ENCODE measurements around the gene CHRNB1.

Gene CHRNB1

DNA sequence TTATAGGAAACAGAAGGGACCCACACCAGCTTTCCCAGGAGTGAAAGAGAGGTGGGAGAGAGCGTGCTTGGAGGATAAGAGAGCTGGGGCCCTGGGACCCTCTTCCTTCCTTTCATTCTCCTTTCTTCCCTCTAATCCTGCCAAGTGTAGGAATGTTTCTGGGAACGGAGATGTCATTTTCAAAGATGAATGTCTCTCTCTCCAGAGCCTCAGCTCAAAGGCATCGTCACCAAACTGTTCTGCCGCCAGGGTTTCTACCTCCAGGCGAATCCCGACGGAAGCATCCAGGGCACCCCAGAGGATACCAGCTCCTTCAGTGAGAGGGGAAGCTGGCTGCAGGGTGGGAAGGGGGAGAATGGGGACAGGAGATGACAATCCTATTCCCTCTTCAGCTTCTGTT lies 3.6 kb upstream of the CHRNB1 start:
- Histone ChIP-seq H2AK5ac (ENCODE audit: low read length) (no peak overlapping the region), H3K18ac (ENCODE audit: low read length) (no peak overlapping the region), H3K27ac (ENCODE audit: low read depth, low read length) (no peak overlapping the region), H3K4me1 (ENCODE audit: control insufficient read depth, low read depth, low read length) (peaks cover 5% of the 10 kb centered on the region), H3K27me3 (ENCODE audit: insufficient read depth, low read length, poor library complexity) (peaks cover 9% of the 10 kb centered on the region), H3K4ac (ENCODE audit: low read depth, low read length) (no peak overlapping the region), H4K5ac (ENCODE audit: low read length) (no peak overlapping the region), H2BK120ac (ENCODE audit: low read depth, low read length) (no peak overlapping the region), H2BK15ac (replicated peaks; ENCODE audit: low read depth) (no peak overlapping the region), H2BK5ac (ENCODE audit: low read length) (no peak overlapping the region), H4K8ac (ENCODE audit: low read depth, low read length) (no peak overlapping the region), H3K79me1 (ENCODE audit: low read length) (no peaks in the 10 kb centered on the region), H3K79me2 (ENCODE audit: control insufficient read depth, insufficient read depth, low read length) (no peaks in the 10 kb centered on the region), H3K4me2 (ENCODE audit: low read length) (no peak overlapping the region), H3K23ac (ENCODE audit: low read length) (no peak overlapping the region), H3K9ac (ENCODE audit: low read length) (peak overlapping the region; percentile 8), H3K36me3 (ENCODE audit: control insufficient read depth, insufficient read depth, low read length) (no peaks in the 10 kb centered on the region), H3K4me3 (ENCODE audit: low read length) (no peak overlapping the region), H3K56ac (ENCODE audit: low read length) (peak overlapping the region; percentile 9)
- no CpG with 5 or more reads among the region's 7 CpGs for WGBS (ENCODE audit: extremely low coverage, insufficient coverage, low lambda C conversion rate)
- no peak for DNase-seq

GRCh38 chr17:7442142-7442541 lies 2.7 kb upstream of the CHRNB1 start:
- Histone ChIP-seq H3K27me3 (ENCODE audit: insufficient read depth, low read length, poor library complexity) (peaks cover 9% of the 10 kb centered on the region), H3K79me2 (ENCODE audit: control insufficient read depth, insufficient read depth, low read length) (no peaks in the 10 kb centered on the region)
- DNase-seq, result no peak

GRCh38 chr17:7443499-7444485 lies 1.1 kb upstream of the CHRNB1 start:
- Histone ChIP-seq H3K4me1 (ENCODE audit: control insufficient read depth, low read depth, low read length) (peaks cover 2% of the 10 kb centered on the region), H3K4me3 (ENCODE audit: low read length) (no peak overlapping the region), H2BK5ac (ENCODE audit: low read length) (no peak overlapping the region), H3K27me3 (ENCODE audit: insufficient read depth, low read length, poor library complexity) (peaks cover 4% of the 10 kb centered on the region), H4K5ac (ENCODE audit: low read length) (no peak overlapping the region), H3K23ac (ENCODE audit: low read length) (no peak overlapping the region), H3K27ac (ENCODE audit: low read depth, low read length) (no peak overlapping the region), H3K36me3 (ENCODE audit: control insufficient read depth, insufficient read depth, low read length) (no peaks in the 10 kb centered on the region), H3K4me2 (ENCODE audit: low read length) (no peak overlapping the region), H2AK5ac (ENCODE audit: low read length) (no peak overlapping the region), H3K79me1 (ENCODE audit: low read length) (no peaks in the 10 kb centered on the region), H3K9ac (ENCODE audit: low read length) (no peak overlapping the region), H3K56ac (ENCODE audit: low read length) (no peak overlapping the region), H4K8ac (ENCODE audit: low read depth, low read length) (no peak overlapping the region), H2BK120ac (ENCODE audit: low read depth, low read length) (no peak overlapping the region), H3K18ac (ENCODE audit: low read length) (no peak overlapping the region), H3K4ac (ENCODE audit: low read depth, low read length) (no peak overlapping the region), H3K79me2 (ENCODE audit: control insufficient read depth, insufficient read depth, low read length) (no peaks in the 10 kb centered on the region), H2BK15ac (replicated peaks; ENCODE audit: low read depth) (no peak overlapping the region)
- no CpG with 5 or more reads among the region's 7 CpGs for WGBS (ENCODE audit: extremely low coverage, insufficient coverage, low lambda C conversion rate)
- DNase-seq, result no peak

More at GRCh38 chr17:7442142-7442541, 2.7 kb upstream of the CHRNB1 start:
- no peak overlapping the region for H3K4me3 ChIP-seq (ENCODE audit: low read length)
- H2BK120ac ChIP-seq (ENCODE audit: low read depth, low read length), result no peak overlapping the region
- no peak overlapping the region for H2BK5ac ChIP-seq (ENCODE audit: low read length)
- H4K5ac ChIP-seq (ENCODE audit: low read length), result no peak overlapping the region
- H4K8ac ChIP-seq (ENCODE audit: low read depth, low read length), result no peak overlapping the region
- no CpG with 5 or more reads among the region's 2 CpGs for WGBS (ENCODE audit: extremely low coverage, insufficient coverage, low lambda C conversion rate)
- no peak overlapping the region for H2AK5ac ChIP-seq (ENCODE audit: low read length)
- no peak overlapping the region for H3K23ac ChIP-seq (ENCODE audit: low read length)
- no peak overlapping the region for H3K9ac ChIP-seq (ENCODE audit: low read length)
- no peak overlapping the region for H2BK15ac ChIP-seq (replicated peaks; ENCODE audit: low read depth)
- no peak overlapping the region for H3K18ac ChIP-seq (ENCODE audit: low read length)
- H3K4me1 ChIP-seq (ENCODE audit: control insufficient read depth, low read depth, low read length), result peaks cover 5% of the 10 kb centered on the region
- no peaks in the 10 kb centered on the region for H3K79me1 ChIP-seq (ENCODE audit: low read length)
- H3K4ac ChIP-seq (ENCODE audit: low read depth, low read length), result no peak overlapping the region
- no peaks in the 10 kb centered on the region for H3K36me3 ChIP-seq (ENCODE audit: control insufficient read depth, insufficient read depth, low read length)
- H3K27ac ChIP-seq (ENCODE audit: low read depth, low read length), result no peak overlapping the region
- H3K4me2 ChIP-seq (ENCODE audit: low read length), result no peak overlapping the region
- H3K56ac ChIP-seq (ENCODE audit: low read length), result no peak overlapping the region

GRCh38 chr17:7445619-7445968 lies 733 bp downstream of the CHRNB1 start:
- Histone ChIP-seq H3K79me2 (ENCODE audit: control insufficient read depth, insufficient read depth, low read length) (no peaks in the 10 kb centered on the region), H4K8ac (ENCODE audit: low read depth, low read length) (no peak overlapping the region), H3K56ac (ENCODE audit: low read length) (peak overlapping the region; percentile 89), H3K4me3 (ENCODE audit: low read length) (peak overlapping the region; percentile 10), H3K79me1 (ENCODE audit: low read length) (no peaks in the 10 kb centered on the region), H3K4me2 (ENCODE audit: low read length) (peak overlapping the region; percentile 83), H2BK5ac (ENCODE audit: low read length) (no peak overlapping the region), H3K36me3 (ENCODE audit: control insufficient read depth, insufficient read depth, low read length) (no peaks in the 10 kb centered on the region), H3K27me3 (ENCODE audit: insufficient read depth, low read length, poor library complexity) (no peaks in the 10 kb centered on the region), H3K18ac (ENCODE audit: low read length) (no peak overlapping the region), H3K9ac (ENCODE audit: low read length) (peak overlapping the region; percentile 50), H2AK5ac (ENCODE audit: low read length) (no peak overlapping the region), H3K4me1 (ENCODE audit: control insufficient read depth, low read depth, low read length) (peaks cover 2% of the 10 kb centered on the region), H2BK120ac (ENCODE audit: low read depth, low read length) (no peak overlapping the region), H2BK15ac (replicated peaks; ENCODE audit: low read depth) (no peak overlapping the region), H3K23ac (ENCODE audit: low read length) (no peak overlapping the region), H3K4ac (ENCODE audit: low read depth, low read length) (no peak overlapping the region), H4K5ac (ENCODE audit: low read length) (no peak overlapping the region), H3K27ac (ENCODE audit: low read depth, low read length) (no peak overlapping the region)
- DNase-seq, result peak; percentile 88
- whole genome bisulfite sequencing (ENCODE audit: extremely low coverage, insufficient coverage, low lambda C conversion rate), result no CpG with 5 or more reads among the region's 16 CpGs

- WGBS (ENCODE audit: extremely low coverage, insufficient coverage, low lambda C conversion rate), result no CpG with 5 or more reads among the region's 7 CpGs
- Histone ChIP-seq H2AK5ac (ENCODE audit: low read length) (no peak overlapping the region), H3K18ac (ENCODE audit: low read length) (no peak overlapping the region), H2BK5ac (ENCODE audit: low read length) (no peak overlapping the region), H3K9ac (ENCODE audit: low read length) (no peak overlapping the region), H3K4me1 (ENCODE audit: control insufficient read depth, low read depth, low read length) (no peaks in the 10 kb centered on the region), H2BK120ac (ENCODE audit: low read depth, low read length) (no peak overlapping the region), H2BK15ac (replicated peaks; ENCODE audit: low read depth) (no peak overlapping the region), H4K8ac (ENCODE audit: low read depth, low read length) (no peak overlapping the region), H3K4ac (ENCODE audit: low read depth, low read length) (no peak overlapping the region), H3K79me2 (ENCODE audit: control insufficient read depth, insufficient read depth, low read length) (no peaks in the 10 kb centered on the region), H3K23ac (ENCODE audit: low read length) (no peak overlapping the region), H3K27me3 (ENCODE audit: insufficient read depth, low read length, poor library complexity) (no peaks in the 10 kb centered on the region), H3K4me3 (ENCODE audit: low read length) (no peak overlapping the region), H3K56ac (ENCODE audit: low read length) (no peak overlapping the region), H3K79me1 (ENCODE audit: low read length) (no peaks in the 10 kb centered on the region), H3K27ac (ENCODE audit: low read depth, low read length) (no peak overlapping the region), H4K5ac (ENCODE audit: low read length) (no peak overlapping the region), H3K4me2 (ENCODE audit: low read length) (no peak overlapping the region), H3K36me3 (ENCODE audit: control insufficient read depth, insufficient read depth, low read length) (no peaks in the 10 kb centered on the region)
- no peak for DNase-seq
Measured at GRCh38 chr17:7448461-7448860, 3.6 kb downstream of the CHRNB1 start.
